ENCODE measurements around the gene CCDC186. TPM values are rescaled to one million over a fixed set of nuclear protein-coding genes. Genes with fewer than 3 reads are reported as not detected.

The CCDC186 gene
- total RNA-seq, 1 experiment from 2014 or later = 17.1 TPM

- CTCF ChIA-PET = interaction anchor here (0.9 to 1.1 kb wide), 2 partner anchors 317 kb away, joined by 3 read pairs; no protein-coding TSS in a partner anchor
- Histone ChIP-seq H3K9me2 (ENCODE audit: insufficient read depth) (no peaks in the 10 kb centered on the region), H3K4me2 (ENCODE audit: low read length) (no peak overlapping the region), H2AFZ (ENCODE audit: low read depth, low read length, poor library complexity, severe bottlenecking) (no peak overlapping the region), H3K79me2 (ENCODE audit: insufficient read depth, low read length) (no peaks in the 10 kb centered on the region), H3K27ac (ENCODE audit: low read depth, low read length) (no peak overlapping the region), H3K36me3 (ENCODE audit: control insufficient read depth in 1 of 2, insufficient read depth in 2 of 2, low read length in 2 of 2) (no peaks in the 10 kb centered on the region), H3K27me3 (ENCODE audit: insufficient read depth, low read length) (peaks cover 27% of the 10 kb centered on the region), H4K20me1 (ENCODE audit: insufficient read depth) (no peaks in the 10 kb centered on the region), H3K9me3 (ENCODE audit: control insufficient read depth in 1 of 2, insufficient read depth in 1 of 2, low read depth in 1 of 2, low read length in 2 of 2) (no peaks in the 10 kb centered on the region), H3K4me1 (ENCODE audit: control insufficient read depth in 1 of 2, insufficient read depth in 2 of 2, low read length in 2 of 2) (no peaks in the 10 kb centered on the region), H3K4me3 (replicated peaks in 1 of 2; ENCODE audit: low read depth in 1 of 2, low read length in 2 of 2) (no peak overlapping the region), H3K9ac (ENCODE audit: low read length) (no peak overlapping the region)
- TF ChIP-seq REST (IDR thresholded peaks at IDR 0.05; ENCODE audit: low read depth) (no peak), JUND (IDR thresholded peaks at IDR 0.05) (no peak), CEBPB (IDR thresholded peaks at IDR 0.05; ENCODE audit: low read depth) (no peak), RAD21 (IDR thresholded peaks at IDR 0.05; ENCODE audit: low read depth) (no peak), YY1 (IDR thresholded peaks at IDR 0.05; ENCODE audit: extremely low read depth, insufficient replicate concordance, low read depth, low read length) (no peak), ELF1 (IDR thresholded peaks at IDR 0.05; ENCODE audit: borderline replicate concordance, low read depth) (no peak), ATF3 (IDR thresholded peaks at IDR 0.05) (no peak), POLR2A (IDR thresholded peaks at IDR 0.05; ENCODE audit: borderline replicate concordance, extremely low read depth, insufficient read depth, insufficient read length) (no peak), SIN3A (IDR thresholded peaks at IDR 0.05; ENCODE audit: low read depth) (no peak), POLR2AphosphoS5 (IDR thresholded peaks at IDR 0.05; ENCODE audit: low read depth, low read length) (no peak), MAX (IDR thresholded peaks at IDR 0.05) (no peak)
- BruUV-seq (replicated peaks) = no TSS peak
- no peak for ATAC-seq
- RAD21 ChIA-PET (ENCODE audit: low non-redundant PET in 1 of 2, low total read pairs in 2 of 2, uncharacterized antibody in 2 of 2, unreplicated experiment in 2 of 2) = no interaction called here
- intact Hi-C loops (cut with micrococcal nuclease) = no loop called here
- DNase-seq (ENCODE audit: low read depth, low spot score) = no peak
- POLR2A ChIA-PET = no interaction called here
These were observed 58.1 kb downstream of the CCDC186 start for GRCh38 chr10:114115661-114116445.
